Left ventricle myocardium inferior (tissue), 1 donor: ENCODE results near the gene KRTAP6-3. TPM values are rescaled to one million over a fixed set of nuclear protein-coding genes. Genes with fewer than 3 reads are reported as not detected.

Experiments used
- DNase-seq: peaks from one replicate; pipeline ENCODE4 v3.0.0-alpha.2; 2020
- H3K27ac ChIP-seq: fragments of 200-600 bp; replicated peaks from 2 replicates; pipeline ENCODE4 v1.8.0; 2021
- H3K27me3 ChIP-seq: fragments of 200-600 bp; 2 replicates; pipeline ENCODE4 v1.8.0; 2021; ENCODE audit warnings: low read depth
- H3K36me3 ChIP-seq: fragments of 200-600 bp; 2 replicates; pipeline ENCODE4 v1.8.0; 2021
- H3K4me1 ChIP-seq: fragments of 200-600 bp; 2 replicates; pipeline ENCODE4 v1.8.0; 2021
- H3K4me3 ChIP-seq: fragments of 200-600 bp; 2 replicates; pipeline ENCODE4 v1.8.0; 2021; ENCODE audit warnings: mild to moderate bottlenecking, moderate library complexity
- H3K9me3 ChIP-seq: fragments of 200-600 bp; replicated peaks from 2 replicates; pipeline ENCODE4 v1.8.0; 2021
- CTCF ChIP-seq: fragments of 200-600 bp; IDR thresholded peaks from 2 replicates; pipeline ENCODE4 v1.8.0; 2021; ENCODE audit warnings: antibody characterized with exemption, mild to moderate bottlenecking, borderline replicate concordance
- intact Hi-C: fragments of 100-400 bp; cut with micrococcal nuclease; formaldehyde crosslinking; loops from one replicate; pipeline ENCODE4 v1.11.0; 2022
- long read RNA-seq: library from polyadenylated mRNA; unstranded; transcript quantifications from one replicate; pipeline ENCODE4 v2.0.0, GENCODE V29; 2021
- total RNA-seq: library from RNA; stranded (reverse); fragmentation: NEBNext Ultra II Directional; extraction: Animal tissue kit (Norgen Biotek cat#: 25700); gene quantifications from one replicate; pipeline ENCODE4 v1.2.1, GENCODE V29; 2021
- donor health status: DM: no; HTN: yes; CAD: no; lungs with severe emphysema.

The KRTAP6-3 gene
- not detected for total RNA-seq
- long read RNA-seq, result 0 reads

GRCh38 chr21:30592140-30592539 lies at the start of gene KRTAP6-3:
Gene KRTAP6-3, plus strand, starts transcription at chr21:30592440. Its CDS starts 6 bp downstream, at chr21:30592446.
- no peaks in the 10 kb centered on the region for H3K27me3 ChIP-seq
- no peaks in the 10 kb centered on the region for H3K9me3 ChIP-seq
- H3K4me3 ChIP-seq, result no peak within 1 kb of the TSS
- no peaks in the 10 kb centered on the region for H3K36me3 ChIP-seq
- intact Hi-C loops, result no loop called here
- no peaks in the 10 kb centered on the region for H3K4me1 ChIP-seq
- H3K27ac ChIP-seq, result no peak within 1 kb of the TSS
- DNase-seq, result no peak
- TF ChIP-seq CTCF, result no peak

- Histone ChIP-seq H3K36me3 (no peaks in the 10 kb centered on the region), H3K4me3 (no peak overlapping the region), H3K4me1 (no peaks in the 10 kb centered on the region), H3K9me3 (peaks cover 11% of the 10 kb centered on the region), H3K27me3 (no peaks in the 10 kb centered on the region), H3K27ac (no peak overlapping the region)
- intact Hi-C loops, result no loop called here
- no peak for TF ChIP-seq CTCF
- DNase-seq, result no peak
Observed at GRCh38 chr21:30552782-30553181, 39.5 kb upstream of the KRTAP6-3 start.

- no peak for DNase-seq
- Histone ChIP-seq H3K27me3 (no peaks in the 10 kb centered on the region), H3K4me1 (no peaks in the 10 kb centered on the region), H3K4me3 (no peak overlapping the region), H3K9me3 (peaks cover 11% of the 10 kb centered on the region), H3K27ac (no peak overlapping the region), H3K36me3 (no peaks in the 10 kb centered on the region)
- intact Hi-C loops, result no loop called here
- TF ChIP-seq CTCF, result no peak
Observed at GRCh38 chr21:30555095-30555494, 37.1 kb upstream of the KRTAP6-3 start.

GRCh38 chr21:30561264-30561895 lies 30.9 kb upstream of the KRTAP6-3 start, which contains the start of gene KRTAP19-7:
Gene KRTAP19-7, minus strand, starts transcription at chr21:30561314. Its CDS starts 25 bp downstream, at chr21:30561289.
- Histone ChIP-seq H3K4me3 (no peak within 1 kb of the TSS), H3K27ac (no peak within 1 kb of the TSS), H3K9me3 (no peaks in the 10 kb centered on the region), H3K36me3 (no peaks in the 10 kb centered on the region), H3K4me1 (no peaks in the 10 kb centered on the region), H3K27me3 (no peaks in the 10 kb centered on the region)
- intact Hi-C loops, result no loop called here
- DNase-seq, result no peak
- TF ChIP-seq CTCF, result no peak

- no peak overlapping the region for H3K4me3 ChIP-seq
- no peaks in the 10 kb centered on the region for H3K4me1 ChIP-seq
- no peaks in the 10 kb centered on the region for H3K27me3 ChIP-seq
- no peak for TF ChIP-seq CTCF
- no peak overlapping the region for H3K27ac ChIP-seq
- H3K36me3 ChIP-seq, result no peaks in the 10 kb centered on the region
- DNase-seq, result no peak
- intact Hi-C loops, result no loop called here
- no peaks in the 10 kb centered on the region for H3K9me3 ChIP-seq
Observed at GRCh38 chr21:30561957-30562356, 30.3 kb upstream of the KRTAP6-3 start.
